Measurements from ENCODE around the gene DNAL1.

Gene DNAL1

DNA sequence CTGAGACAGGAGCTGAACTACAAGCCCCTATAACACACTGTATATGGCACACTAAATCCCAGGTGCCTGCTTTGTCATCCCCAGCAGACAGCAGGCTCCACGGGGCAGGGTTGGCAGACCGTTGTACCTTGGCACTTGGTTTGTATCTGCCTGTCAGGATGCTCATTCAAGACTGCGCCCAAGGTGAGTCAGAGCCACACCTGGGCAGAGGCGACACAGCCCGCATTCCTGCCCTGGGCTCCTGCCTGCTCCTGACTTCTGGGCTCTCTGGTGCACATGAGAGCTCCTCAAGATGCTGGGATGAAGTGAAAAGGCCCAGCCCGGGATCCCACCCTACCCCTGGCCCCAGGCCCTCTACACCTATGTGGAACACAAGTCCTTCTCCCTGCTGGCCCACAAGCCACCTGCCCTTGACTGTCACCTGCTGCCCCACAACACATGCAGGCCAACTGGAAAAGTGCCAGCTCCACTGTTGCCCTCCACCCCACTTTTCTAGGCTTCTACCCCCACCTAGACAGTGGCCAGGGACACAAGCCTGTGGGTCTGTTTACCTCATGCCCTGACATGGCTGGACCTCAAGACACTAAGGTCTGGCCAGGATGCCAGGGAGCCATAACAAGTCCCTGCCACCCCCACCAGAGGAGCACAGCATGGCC lies 100.2 kb downstream of the DNAL1 start:
- no peak for DNase-seq

DNA sequence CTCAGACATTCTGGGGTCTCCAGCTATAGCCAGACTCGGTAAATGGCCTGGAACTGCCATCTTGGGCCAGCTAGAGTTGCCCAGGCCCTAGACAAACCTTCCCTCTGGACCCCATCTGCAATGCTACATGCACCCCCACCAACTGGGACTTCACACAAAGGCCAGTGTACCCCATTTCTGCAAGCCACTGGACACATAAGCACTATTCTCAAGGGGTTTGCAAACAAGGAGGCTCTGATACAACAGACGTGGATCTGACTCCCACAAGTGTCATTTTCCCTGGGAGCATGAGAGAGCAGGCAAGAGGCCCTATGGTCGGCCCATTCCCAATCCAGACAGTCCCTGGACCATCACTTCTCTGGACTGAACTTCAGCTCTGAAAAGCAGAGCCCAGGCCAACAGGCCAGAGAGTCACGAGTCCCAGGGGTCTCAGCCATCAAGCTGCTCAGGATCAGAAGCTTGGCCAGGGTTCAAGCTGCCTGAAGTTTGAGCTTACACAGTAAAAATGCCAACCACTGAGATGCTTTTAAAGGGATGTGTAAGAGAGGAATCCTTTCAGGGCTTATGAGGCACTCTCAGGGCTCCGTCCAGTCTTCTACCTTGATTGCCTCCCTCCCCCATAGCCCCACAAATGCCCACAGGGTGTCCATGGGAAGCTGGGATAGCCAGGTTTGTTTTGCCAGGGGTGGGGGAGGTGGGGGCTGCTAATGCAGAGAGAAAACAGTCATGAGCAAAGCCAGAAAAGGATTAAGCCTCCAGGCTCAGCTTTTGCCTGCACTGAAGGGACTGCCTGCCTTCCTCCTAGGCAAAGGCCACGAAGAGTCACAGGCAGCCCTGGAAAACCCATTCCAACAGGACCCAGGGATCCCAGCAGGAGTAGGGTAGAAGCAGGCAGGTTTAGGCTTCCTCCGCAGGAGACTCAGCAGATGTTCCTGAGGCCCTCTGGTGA lies 101.1 kb downstream of the DNAL1 start:
- no peak for DNase-seq

DNA sequence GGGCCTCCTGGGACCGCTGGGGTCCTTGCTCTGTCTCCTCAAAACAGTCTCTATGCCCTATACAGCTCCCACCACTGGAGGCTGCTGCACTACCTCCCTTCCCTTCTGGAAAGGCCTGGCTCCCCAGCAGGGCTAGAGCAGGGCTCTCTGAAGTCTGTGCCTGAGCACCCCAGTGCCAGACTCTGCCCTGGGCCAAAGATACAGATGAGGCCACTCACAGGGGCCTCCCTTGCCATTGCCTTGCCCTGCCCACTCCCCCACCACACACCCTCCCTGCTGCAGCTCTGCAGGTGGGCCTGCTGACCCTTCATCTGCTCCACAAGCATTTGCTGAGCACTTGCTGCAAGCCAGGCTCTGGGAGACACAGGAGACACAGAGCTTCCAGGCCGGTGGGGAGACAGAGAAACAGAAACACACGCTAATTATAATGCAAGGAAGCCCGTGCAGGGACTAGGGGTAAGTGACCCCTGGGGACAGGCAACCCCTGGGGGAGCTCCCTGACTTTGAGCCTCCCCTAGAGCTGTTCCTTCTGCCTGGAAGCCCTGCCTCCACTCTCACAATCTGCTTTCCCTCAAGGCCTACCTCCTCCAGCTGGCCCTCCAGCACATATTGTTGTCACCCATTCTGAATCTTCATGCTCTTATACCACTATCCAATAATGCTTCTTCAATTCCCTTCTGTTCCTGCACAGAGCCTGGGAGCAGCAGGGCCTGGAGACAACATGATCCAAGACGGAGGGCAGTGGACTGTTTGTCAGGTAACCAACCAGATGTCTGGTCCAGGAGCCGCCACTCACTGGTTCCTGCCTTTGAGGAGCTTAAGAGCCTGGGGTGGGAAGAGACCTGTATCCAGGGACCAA lies 102.0 kb downstream of the DNAL1 start:
- no peak for DNase-seq

DNA sequence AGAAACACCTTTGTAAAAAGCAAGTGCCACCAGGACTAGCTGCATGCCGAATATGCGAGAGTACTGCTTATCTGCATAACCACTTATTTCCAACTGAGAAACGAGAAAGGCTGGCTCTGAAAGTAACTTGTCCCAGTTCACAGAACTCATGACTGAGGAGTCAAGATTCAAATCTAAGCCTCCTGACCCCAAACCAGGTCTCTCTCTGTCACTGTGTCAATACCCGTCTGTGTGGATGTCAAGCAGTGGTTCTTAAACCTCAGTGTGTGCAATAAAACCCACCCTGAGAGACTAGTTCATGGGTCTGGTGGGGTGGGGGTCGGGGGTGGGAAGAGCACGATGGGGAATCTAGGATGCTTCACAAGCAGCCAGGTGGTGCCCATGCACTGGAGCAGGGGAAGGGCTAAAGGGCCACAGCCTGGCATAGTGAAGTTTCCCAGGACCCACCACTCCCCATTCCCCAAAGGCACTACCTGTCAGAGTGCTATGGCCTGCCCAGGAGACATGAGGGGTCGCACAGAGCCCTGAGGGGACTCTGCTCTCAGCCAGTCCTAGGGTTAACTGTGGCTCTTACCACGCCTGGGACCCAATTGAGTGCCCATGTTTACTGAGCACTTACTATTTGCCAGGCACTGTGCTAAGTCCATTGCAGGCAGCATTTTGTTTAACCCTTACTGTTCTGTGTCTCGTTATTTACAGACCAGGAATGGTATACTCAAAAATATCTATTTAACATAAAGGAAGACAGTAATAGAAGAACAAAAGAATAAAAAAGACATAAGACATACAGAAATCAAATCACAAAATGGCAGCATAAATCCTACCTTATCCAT lies 102.8 kb downstream of the DNAL1 start:
- DNase-seq, result no peak

DNA sequence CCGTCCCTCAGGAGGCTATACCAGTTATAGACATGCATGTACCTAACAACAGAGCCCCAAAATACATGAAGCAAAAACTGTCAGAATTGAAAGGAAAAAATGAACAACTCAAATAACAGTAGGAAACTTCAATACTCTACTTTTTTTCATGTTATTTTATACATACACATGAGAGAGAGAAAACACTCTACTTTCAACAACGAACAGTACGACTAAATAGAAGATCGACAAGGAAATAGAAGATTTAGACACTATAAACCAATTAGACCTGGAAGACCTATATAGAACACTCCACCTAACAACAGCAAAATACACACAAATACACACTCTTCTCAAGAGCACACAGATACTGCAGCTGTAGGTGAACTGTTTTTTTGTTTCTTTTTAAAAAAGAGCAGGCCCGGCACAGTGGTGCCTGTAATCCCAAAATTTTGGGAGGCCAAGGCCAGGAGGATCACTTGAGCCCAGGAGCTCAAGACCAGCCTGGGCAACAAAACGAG lies 104.1 kb downstream of the DNAL1 start:
- DNase-seq, result no peak

DNA sequence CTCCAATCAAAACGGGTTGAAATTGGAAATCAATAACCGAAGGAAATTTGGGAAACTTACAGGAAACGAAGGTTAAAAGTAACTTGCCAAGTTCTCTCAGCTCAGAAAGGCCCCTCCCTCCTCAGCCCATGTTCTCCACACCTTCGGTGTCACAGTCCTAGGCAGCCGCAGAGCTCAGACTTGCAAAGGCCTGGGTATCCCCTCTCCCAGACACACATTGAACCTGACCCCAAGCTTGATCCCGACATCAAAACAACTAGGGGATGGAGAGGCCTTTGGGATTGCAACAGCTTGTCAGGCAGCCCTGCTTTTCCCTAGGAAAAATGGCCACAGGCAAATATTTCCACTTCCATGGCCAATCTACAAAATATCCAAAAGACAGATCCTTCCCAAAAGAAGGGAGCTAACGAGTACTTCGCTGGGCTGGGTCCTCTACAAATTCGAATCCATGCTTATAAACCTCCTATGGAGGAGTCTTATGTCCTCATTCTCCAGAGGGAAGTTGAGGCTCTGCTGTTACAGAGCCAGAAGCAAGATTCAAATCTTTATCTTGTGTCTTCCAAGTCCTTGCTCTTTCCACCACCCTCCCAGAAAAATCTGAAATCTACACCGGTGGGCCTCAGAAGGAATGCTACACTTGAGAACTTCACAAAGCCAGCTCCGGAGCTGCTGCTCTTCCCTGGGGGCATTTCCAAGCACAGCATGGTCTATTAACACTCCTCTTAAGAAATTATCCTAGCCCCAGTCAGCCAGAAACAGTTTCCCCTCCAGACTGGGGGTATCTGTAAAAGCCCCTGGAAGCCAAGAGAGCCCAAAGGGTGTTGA lies 105.1 kb downstream of the DNAL1 start:
- no peak for DNase-seq

DNA sequence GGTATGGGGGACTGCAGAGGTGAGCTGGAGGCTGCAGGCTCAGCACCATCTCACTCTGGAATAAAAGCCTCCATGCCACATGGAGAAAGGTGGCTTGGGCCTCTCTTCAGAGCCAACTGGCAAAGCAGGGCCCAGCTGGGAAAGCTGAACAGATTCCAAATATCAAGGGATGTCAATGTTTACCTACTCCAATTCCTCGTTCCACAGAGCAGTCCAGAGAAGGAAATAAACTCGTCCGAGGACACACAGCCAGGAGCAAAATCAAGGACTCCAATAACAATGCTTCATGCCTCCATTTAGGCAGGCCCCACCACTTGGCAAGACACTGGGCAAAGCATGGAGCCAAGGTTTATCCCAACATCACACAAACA lies 105.7 kb downstream of the DNAL1 start:
- no peak for DNase-seq

DNA sequence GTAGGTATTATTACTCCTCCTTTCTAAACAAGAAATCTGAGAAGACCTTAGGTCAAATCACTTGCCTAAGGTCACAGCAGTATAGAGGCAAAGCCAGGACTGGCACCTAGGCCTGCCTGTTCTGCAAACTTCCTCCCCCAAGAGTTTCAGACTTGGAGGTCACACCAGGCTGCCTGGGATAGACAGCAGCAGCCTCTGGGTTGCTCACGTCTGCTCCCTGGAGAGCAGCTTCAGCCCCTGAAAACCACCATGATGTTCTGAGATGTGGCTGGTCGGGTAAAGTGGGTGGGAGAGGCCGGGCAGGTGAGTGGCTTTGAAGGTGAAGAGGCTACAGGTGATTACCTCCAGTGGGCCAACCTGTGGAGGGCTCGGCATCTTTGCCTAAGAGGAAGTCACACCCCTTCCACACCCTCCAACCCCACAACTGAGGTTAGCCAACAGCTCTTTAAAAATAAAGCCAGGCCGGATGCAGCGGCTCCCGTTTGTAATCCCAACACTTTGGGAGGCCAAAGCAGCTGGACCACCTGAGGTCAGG lies 106.4 kb downstream of the DNAL1 start:
- no peak for DNase-seq

DNA sequence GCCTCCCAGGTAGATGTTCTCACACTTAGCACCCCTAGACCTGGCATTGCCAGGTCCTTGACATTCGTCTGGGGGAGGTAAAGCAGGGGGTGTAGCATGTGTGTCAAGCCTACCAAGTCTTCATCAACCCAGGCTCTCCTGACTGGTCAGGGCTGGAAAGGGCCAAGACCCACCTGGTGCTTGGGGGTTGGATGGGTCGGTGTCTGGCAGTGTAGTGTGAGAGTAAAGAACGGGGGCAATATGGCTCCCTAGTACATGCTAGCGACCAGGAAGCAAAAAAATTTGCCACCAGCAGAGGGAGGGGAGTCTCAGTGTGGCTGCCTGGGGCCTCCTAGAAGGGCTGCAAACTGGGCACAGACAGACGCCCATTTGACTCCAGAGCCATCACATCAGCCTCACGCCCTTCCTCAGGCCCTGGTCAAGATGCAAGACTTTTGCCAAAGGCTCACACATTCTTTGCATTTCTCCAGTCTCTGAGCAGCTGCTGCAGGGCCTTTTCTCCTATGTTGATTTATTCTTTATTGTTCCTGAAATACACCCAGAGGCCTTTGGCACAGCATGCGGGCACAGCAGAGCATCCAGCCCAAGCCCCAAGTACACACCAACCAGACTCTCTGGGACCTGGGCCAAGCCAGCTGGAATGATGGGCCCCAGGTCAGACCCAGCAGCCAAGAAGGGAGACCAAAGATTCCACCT lies 107.7 kb downstream of the DNAL1 start:
- DNase-seq, result no peak
